ENCODE data around the gene PSMA3.

The PSMA3 gene

DNA sequence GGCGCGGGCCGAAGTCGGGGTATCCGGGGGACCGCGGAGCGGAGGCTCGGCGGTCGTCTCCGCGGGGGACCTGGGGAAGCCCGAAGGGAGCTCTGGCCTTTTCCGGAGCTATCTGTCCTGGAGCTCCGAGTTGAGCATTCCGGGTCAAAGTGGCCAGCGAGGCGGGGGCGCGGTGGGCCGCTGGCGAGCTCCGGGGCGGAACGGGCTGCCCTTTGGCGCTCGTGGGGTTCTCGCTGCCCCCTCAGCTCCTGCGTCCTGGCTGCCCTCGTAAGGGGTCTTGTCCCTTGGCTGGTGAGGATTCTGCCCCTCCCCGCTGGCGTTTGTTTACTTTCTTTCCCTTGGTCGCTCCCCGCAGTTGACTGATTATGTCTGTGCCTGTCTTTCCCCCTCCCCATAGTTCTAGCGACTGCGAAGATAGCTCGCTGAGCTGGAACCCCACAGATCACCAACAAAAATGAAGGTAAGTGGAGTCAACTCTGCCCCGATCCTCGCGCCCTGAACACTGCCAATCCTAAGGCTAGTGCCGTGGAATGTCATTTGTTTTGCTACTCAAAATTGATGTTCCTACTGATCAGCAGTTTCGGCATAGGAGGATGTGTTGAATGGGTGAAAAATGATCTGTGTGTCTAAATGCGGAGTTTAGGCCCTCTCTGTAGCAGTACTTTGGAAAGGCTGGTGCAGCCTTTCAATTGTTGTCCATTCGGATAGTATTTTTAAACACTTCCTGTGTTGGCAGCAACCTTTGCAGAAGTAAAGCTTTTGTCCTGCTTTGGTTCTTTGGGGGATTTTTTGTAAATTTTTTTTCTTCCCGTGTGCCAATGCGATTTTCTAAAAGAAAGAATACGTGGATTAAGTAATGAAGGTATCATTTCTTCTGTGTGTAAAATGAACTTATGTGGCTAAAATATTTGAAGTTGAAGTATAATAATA, 55.0 kb downstream of the PSMA3 start:
- DNase-seq: no peak

DNA sequence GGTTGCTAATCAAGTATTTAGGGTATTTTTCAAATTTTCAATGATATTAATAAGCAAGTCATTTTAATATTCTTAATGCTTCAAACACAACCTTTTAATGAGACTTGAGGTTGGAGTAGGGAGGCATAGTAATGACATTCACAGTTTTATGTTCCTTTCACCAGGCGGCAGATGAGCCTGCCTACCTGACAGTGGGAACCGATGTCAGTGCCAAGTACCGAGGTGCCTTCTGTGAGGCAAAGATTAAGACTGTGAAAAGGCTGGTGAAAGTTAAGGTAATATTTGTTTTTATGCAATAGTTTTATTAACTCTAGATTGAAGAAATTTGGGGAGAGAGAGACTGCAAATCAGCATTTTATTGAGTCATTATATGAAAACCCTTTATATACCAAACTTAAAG, 56.8 kb downstream of the PSMA3 start:
- DNase-seq: no peak

DNA sequence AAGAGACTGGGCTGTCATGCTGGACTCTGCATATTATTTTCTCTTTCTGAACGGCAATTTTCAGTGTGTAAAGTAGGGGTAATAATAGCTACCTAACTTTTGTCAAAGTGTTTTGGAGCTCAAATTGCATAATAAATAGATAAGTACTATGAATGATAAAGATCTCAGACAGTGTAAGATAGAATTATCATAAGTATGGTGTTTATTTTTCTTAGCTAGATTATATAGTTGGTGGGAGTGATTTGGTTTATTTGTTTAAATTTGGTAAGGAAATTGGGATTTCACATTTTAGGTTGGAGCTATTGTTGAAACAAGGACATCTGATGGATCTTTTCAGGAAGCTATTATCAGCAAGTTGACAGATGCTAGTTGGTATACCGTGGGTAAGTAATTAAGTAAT, 61.1 kb downstream of the PSMA3 start:
- DNase-seq: no peak

DNA sequence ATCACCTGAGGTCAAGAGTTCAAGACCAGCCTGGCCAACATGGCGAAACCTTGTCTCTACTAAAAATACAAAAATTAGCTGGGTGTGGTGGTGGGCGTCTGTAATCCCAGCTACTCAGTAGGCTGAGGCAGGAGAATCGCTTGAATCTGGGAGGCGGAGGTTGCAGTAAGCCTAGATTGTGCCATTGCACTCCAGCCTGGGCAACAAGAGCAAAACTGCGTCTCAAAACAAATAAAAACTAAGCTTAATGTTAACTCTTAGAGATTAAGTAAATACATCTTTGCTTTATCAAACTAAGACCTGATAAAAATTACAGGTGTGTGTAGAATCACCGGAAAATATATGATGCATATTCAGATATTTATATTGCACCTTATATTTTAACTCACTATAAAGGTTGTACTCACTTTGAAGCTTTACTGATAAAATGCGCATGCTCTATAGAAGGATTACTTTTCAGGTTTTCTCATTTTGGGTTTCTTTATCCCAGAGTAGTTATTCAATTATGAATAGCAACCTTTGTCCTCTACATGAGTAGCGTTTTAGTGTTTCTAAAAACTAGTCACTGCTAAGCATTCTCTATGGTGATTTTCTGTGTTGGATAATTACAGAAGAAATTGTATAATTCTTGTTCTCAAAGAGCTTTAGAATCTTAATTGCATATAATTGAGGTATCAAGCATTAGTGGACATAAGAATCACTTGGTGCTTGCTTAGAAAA, 63.1 kb downstream of the PSMA3 start:
- no peak for DNase-seq

DNA sequence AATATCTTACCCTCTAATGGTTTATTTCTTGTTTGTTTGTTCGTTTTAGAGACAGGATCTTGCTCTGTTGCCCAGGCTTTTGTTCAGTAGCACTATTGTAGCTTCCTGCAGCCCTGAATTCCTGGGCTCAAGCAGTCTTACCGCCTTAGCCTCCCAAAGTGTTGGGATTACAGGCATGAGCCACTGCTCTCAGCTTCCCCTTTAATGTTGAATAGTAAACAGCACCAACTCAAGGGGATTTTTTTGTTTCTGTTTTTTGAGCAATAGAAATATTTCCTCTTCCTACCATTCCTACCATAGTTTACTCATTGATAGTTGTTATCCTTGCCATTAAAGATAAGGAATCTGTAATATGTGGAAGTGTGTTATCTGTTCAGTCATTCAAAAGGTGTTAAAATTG, 64.4 kb downstream of the PSMA3 start:
- DNase-seq: no peak

DNA sequence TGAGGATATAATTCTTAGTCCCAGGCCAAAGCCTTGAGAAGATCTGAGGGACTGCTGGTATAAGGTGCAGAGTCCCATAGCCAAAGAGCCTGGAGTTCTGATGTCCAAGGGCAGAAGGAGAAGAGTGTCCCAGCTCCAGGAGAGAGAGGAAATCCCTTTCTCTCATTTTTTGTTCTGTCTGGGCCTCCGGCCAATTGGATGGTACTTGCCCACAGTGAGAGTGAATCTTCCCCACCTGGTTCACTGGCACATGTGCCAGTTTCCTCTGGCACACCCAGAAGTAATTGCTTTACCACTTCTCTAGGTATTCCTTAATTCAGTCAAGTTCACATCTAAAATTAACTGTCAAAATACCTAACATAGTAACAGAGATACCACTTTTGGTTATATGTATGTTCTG, 69.1 kb downstream of the PSMA3 start:
- no peak for DNase-seq

DNA sequence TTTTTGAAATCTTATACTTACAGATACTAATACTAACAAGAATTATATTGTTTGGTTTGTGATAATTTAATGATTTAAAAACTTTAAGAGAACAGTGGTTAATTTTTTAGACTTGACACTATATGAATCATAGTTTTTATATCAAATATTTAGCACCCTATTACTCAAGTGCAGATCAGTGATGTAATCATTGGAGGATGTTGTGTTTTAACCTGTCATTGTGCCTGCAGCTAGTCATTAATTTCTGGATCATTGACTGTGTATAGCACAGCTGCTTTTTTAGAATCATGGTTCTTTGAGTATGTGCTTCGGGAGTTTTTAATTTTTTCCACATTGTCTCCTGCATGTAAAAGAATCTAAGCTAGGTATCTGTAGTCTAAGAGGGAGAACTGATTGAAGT, 71.0 kb downstream of the PSMA3 start:
- DNase-seq: no peak
